Measurements from ENCODE around the gene SCAP.

SCAP gene

DNA sequence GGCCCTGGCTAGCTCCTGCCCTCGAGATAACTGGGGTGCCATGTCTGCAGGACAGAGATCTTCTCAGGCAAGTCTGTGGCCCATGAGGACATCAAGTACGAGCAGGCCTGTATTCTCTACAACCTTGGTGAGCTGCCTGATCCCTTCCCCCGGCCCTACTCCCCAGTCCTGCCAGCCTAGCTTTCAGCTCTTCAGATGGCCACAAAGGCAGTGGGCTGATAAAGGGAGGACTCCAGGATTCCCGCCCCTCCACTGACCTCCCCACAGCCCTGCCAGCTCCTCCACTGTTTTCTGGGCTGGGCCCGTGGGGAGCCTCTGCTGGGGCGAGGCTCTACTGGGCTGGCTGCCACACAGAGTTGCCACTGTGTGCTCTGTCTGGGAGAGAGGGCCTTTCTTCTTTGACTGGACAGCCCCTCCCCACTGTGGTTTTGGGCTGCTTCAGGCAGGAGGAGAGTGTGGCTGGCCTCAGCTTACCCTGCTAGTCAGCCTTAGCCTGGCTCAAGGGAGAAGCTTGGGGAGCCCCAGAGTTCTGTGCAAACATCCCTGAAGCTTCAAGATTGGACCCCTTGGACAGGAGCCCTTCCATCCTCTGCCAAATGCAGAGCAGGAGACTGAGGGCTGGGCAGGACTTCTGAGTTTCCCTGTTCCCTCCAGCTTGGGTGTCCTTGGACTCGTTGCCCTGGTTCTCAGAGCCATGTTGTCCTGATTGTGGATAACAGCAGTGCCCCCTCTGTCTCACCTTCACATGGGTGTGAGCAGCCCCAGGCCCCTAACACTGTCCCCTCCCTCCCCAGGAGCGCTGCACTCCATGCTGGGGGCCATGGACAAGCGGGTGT is 70.6 kb downstream of the SCAP start:
- Histone ChIP-seq H3K36me3 (ENCODE audit: low read depth) (peaks cover 21% of the 10 kb centered on the region), H3K27me3 (ENCODE audit: insufficient read depth, poor library complexity, severe bottlenecking) (no peaks in the 10 kb centered on the region), H3K4me3 (ENCODE audit: severe bottlenecking) (no peak overlapping the region), H3K27ac (ENCODE audit: poor library complexity, severe bottlenecking) (no peak overlapping the region), H3K4me1 (ENCODE audit: insufficient read depth, poor library complexity, severe bottlenecking) (no peaks in the 10 kb centered on the region), H3K9me3 (ENCODE audit: severe bottlenecking) (no peaks in the 10 kb centered on the region)
- ATAC-seq (ENCODE audit: low read depth) (no peak), DNase-seq (ENCODE audit: low spot score) (no peak)
- TF ChIP-seq CTCF (IDR thresholded peaks at IDR 0.05; ENCODE audit: poor library complexity, severe bottlenecking) = no peak

GRCh38 chr3:47404431-47404876 is 71.3 kb downstream of the SCAP start:
- no peak overlapping the region for H3K27ac ChIP-seq (ENCODE audit: poor library complexity, severe bottlenecking)
- no peak overlapping the region for H3K4me3 ChIP-seq (ENCODE audit: severe bottlenecking)
- no peaks in the 10 kb centered on the region for H3K27me3 ChIP-seq (ENCODE audit: insufficient read depth, poor library complexity, severe bottlenecking)
- no peaks in the 10 kb centered on the region for H3K4me1 ChIP-seq (ENCODE audit: insufficient read depth, poor library complexity, severe bottlenecking)
- ATAC-seq (ENCODE audit: low read depth) (no peak), DNase-seq (ENCODE audit: low spot score) (no peak)
- no peak for TF ChIP-seq CTCF (IDR thresholded peaks at IDR 0.05; ENCODE audit: poor library complexity, severe bottlenecking)
- peaks cover 27% of the 10 kb centered on the region for H3K36me3 ChIP-seq (ENCODE audit: low read depth)
- H3K9me3 ChIP-seq (ENCODE audit: severe bottlenecking) = no peaks in the 10 kb centered on the region

GRCh38 chr3:47399531-47400270 is 76.0 kb downstream of the SCAP start:
- TF ChIP-seq CTCF (IDR thresholded peaks at IDR 0.05; ENCODE audit: poor library complexity, severe bottlenecking) = no peak
- no peak for DNase-seq (ENCODE audit: low spot score)

DNA sequence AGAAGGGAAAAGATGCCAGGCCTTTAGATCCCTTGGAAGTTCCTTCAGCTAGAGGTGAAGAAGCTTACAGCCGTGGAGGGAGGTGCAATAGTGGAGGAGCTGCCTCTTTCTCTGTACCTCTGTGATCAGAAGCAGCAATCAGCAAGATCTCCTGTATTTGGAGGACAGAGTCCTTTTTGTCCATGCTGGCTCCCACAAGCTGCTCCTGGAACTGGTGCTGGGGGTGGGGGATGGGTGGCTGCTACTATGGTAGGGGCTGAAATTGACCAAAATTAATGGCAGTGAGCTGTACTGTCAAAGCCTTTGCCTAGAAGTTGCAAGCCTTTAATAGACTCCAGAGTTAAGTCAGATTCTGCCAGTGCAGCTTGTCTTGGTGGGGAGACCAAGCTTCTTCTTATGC is 76.7 kb downstream of the SCAP start:
- Histone ChIP-seq H3K27me3 (ENCODE audit: insufficient read depth, poor library complexity, severe bottlenecking) (no peaks in the 10 kb centered on the region), H3K36me3 (ENCODE audit: low read depth) (peaks cover 27% of the 10 kb centered on the region), H3K9me3 (ENCODE audit: severe bottlenecking) (no peaks in the 10 kb centered on the region), H3K27ac (ENCODE audit: poor library complexity, severe bottlenecking) (no peak overlapping the region), H3K4me3 (ENCODE audit: severe bottlenecking) (no peak overlapping the region), H3K4me1 (ENCODE audit: insufficient read depth, poor library complexity, severe bottlenecking) (peaks cover 1% of the 10 kb centered on the region)
- ATAC-seq (ENCODE audit: low read depth) (no peak), DNase-seq (ENCODE audit: low spot score) (no peak)
- TF ChIP-seq CTCF (IDR thresholded peaks at IDR 0.05; ENCODE audit: poor library complexity, severe bottlenecking) = no peak

More at GRCh38 chr3:47399531-47400270, 76.0 kb downstream of the SCAP start:
- no peaks in the 10 kb centered on the region for H3K27me3 ChIP-seq (ENCODE audit: insufficient read depth, poor library complexity, severe bottlenecking)
- peak; percentile 51; the same call in 2 of the 3 replicates for ATAC-seq (ENCODE audit: low read depth)
- H3K9me3 ChIP-seq (ENCODE audit: severe bottlenecking) = no peaks in the 10 kb centered on the region
- H3K4me3 ChIP-seq (ENCODE audit: severe bottlenecking) = no peak overlapping the region
- no peak overlapping the region for H3K27ac ChIP-seq (ENCODE audit: poor library complexity, severe bottlenecking)
- peaks cover 27% of the 10 kb centered on the region for H3K36me3 ChIP-seq (ENCODE audit: low read depth)
- H3K4me1 ChIP-seq (ENCODE audit: insufficient read depth, poor library complexity, severe bottlenecking) = no peaks in the 10 kb centered on the region
